Upper lobe of right lung (tissue), 1 donor: ENCODE data around the gene CCSER2. TPM values are rescaled to one million over a fixed set of nuclear protein-coding genes. Genes with fewer than 3 reads are reported as not detected.
A peak's percentile ranks its signal among the peaks of the same experiment; 100 is the strongest.
"Not testable (repeated sequence)": the region's sequence is repeated elsewhere in the genome, so short reads cannot be mapped to it uniquely, and the experiment has no call there.

Experiments used
- ATAC-seq: fragments of 200-7000 bp; cut with Tn5 transposase; one replicate; pipeline ENCODE4 v1.9.1; 2020; ENCODE audit warnings: mild to moderate bottlenecking, moderate library complexity
- DNase-seq: peaks from one replicate; pipeline ENCODE4 v3.0.0-alpha.2; 2020
- H3K27ac ChIP-seq: fragments of 200-600 bp; one replicate; pipeline ENCODE4 v1.8.0; 2022
- H3K27me3 ChIP-seq: fragments of 200-600 bp; one replicate; pipeline ENCODE4 v1.8.0; 2022; ENCODE audit warnings: mild to moderate bottlenecking
- H3K36me3 ChIP-seq: fragments of 200-600 bp; one replicate; pipeline ENCODE4 v1.8.0; 2022
- H3K4me1 ChIP-seq: fragments of 200-600 bp; one replicate; pipeline ENCODE4 v1.8.0; 2022
- H3K4me3 ChIP-seq: fragments of 200-600 bp; one replicate; pipeline ENCODE4 v1.8.0; 2022; ENCODE audit warnings: mild to moderate bottlenecking
- H3K9me3 ChIP-seq: fragments of 200-600 bp; one replicate; pipeline ENCODE4 v1.8.0; 2022
- CTCF ChIP-seq: fragments of 200-600 bp; IDR thresholded peaks from one replicate; pipeline ENCODE4 v1.8.0; 2022; ENCODE audit warnings: antibody characterized with exemption
- intact Hi-C: fragments of 100-400 bp; cut with DNase I; formaldehyde crosslinking; loops from one replicate; pipeline ENCODE4 v1.11.0; 2022
- total RNA-seq: library from RNA; stranded (reverse); fragmentation: NEBNext Ultra II Directional; extraction: Animal tissue kit (Norgen Biotek cat#: 25700); gene quantifications from one replicate; pipeline ENCODE4 v1.2.1, GENCODE V29; 2021
- donor health status: DM: no; HTN: yes; CAD: no; lungs with severe emphysema.

The CCSER2 gene
- total RNA-seq, 1 donor from 2014 or later = 74.4 TPM

GRCh38 chr10:84497978-84498377, 169.6 kb downstream of the CCSER2 start:
- intact Hi-C loops = no loop called here
- H3K9me3 ChIP-seq = no peaks in the 10 kb centered on the region
- no peak overlapping the region for H3K4me3 ChIP-seq
- no peak for ATAC-seq
- no peaks in the 10 kb centered on the region for H3K36me3 ChIP-seq
- DNase-seq = no peak
- H3K27ac ChIP-seq = no peak overlapping the region
- no peaks in the 10 kb centered on the region for H3K27me3 ChIP-seq
- no peaks in the 10 kb centered on the region for H3K4me1 ChIP-seq
- TF ChIP-seq CTCF = no peak

- intact Hi-C loops, H3K27ac ChIP-seq, H3K4me1 ChIP-seq, H3K27me3 ChIP-seq, H3K36me3 ChIP-seq, ATAC-seq, DNase-seq, H3K4me3 ChIP-seq, H3K9me3 ChIP-seq: not testable (repeated sequence)
Measured at GRCh38 chr10:84499039-84499438, 170.7 kb downstream of the CCSER2 start.

GRCh38 chr10:84499846-84500245, 171.5 kb downstream of the CCSER2 start:
- no peak for DNase-seq
- no peak overlapping the region for H3K27ac ChIP-seq
- ATAC-seq = peak; percentile 53
- no peaks in the 10 kb centered on the region for H3K4me1 ChIP-seq
- H3K4me3 ChIP-seq = no peak overlapping the region
- no peaks in the 10 kb centered on the region for H3K27me3 ChIP-seq
- intact Hi-C loops = no loop called here
- no peak for TF ChIP-seq CTCF
- no peaks in the 10 kb centered on the region for H3K36me3 ChIP-seq
- no peaks in the 10 kb centered on the region for H3K9me3 ChIP-seq

- Histone ChIP-seq H3K27me3 (no peaks in the 10 kb centered on the region), H3K9me3 (no peaks in the 10 kb centered on the region), H3K36me3 (peaks cover 21% of the 10 kb centered on the region), H3K4me3 (no peak overlapping the region), H3K4me1 (no peaks in the 10 kb centered on the region), H3K27ac (no peak overlapping the region)
- no peak for DNase-seq
- no peak for ATAC-seq
- no peak for TF ChIP-seq CTCF
- intact Hi-C loops = no loop called here
Measured at GRCh38 chr10:84510121-84510520, 181.7 kb downstream of the CCSER2 start.

- H3K4me3 ChIP-seq = no peak overlapping the region
- DNase-seq (no peak), ATAC-seq (no peak)
- H3K9me3 ChIP-seq = no peaks in the 10 kb centered on the region
- no peak overlapping the region for H3K27ac ChIP-seq
- no peaks in the 10 kb centered on the region for H3K27me3 ChIP-seq
- no peaks in the 10 kb centered on the region for H3K4me1 ChIP-seq
- TF ChIP-seq CTCF = no peak
- peaks cover 21% of the 10 kb centered on the region for H3K36me3 ChIP-seq
- intact Hi-C loops = no loop called here
Measured at GRCh38 chr10:84511106-84511505, 182.7 kb downstream of the CCSER2 start.

GRCh38 chr10:84511709-84512285, 183.4 kb downstream of the CCSER2 start:
- intact Hi-C loops = no loop called here
- TF ChIP-seq CTCF = no peak
- DNase-seq = no peak

More at GRCh38 chr10:84511709-84512285, 183.4 kb downstream of the CCSER2 start:
- ATAC-seq = no peak
- Histone ChIP-seq H3K9me3 (no peaks in the 10 kb centered on the region), H3K27me3 (no peaks in the 10 kb centered on the region), H3K27ac (no peak overlapping the region), H3K4me1 (no peaks in the 10 kb centered on the region), H3K36me3 (peaks cover 21% of the 10 kb centered on the region), H3K4me3 (no peak overlapping the region)
